HEK293T (cell line): ENCODE results near the gene COX8C.

ENCODE experiments used
- CTBP1 ChIP-seq: fragments of 450-650 bp; IDR thresholded peaks from 2 replicates; pipeline ENCODE4 v1.6.1; 2016; ENCODE audit warnings: borderline replicate concordance
- ELF4 ChIP-seq: fragments of 450-650 bp; IDR thresholded peaks from 2 replicates; pipeline ENCODE4 v1.6.1; 2017; ENCODE audit warnings: antibody characterized with exemption
- SP1 ChIP-seq: fragments of 450-650 bp; IDR thresholded peaks from 2 replicates; pipeline ENCODE4 v1.6.1; 2017
- ZNF384 ChIP-seq: fragments of 450-650 bp; IDR thresholded peaks from 2 replicates; pipeline ENCODE4 v1.6.1; 2016

GRCh38 chr14:93320489-93320888 lies 26.5 kb upstream of the COX8C start:
- TF ChIP-seq ELF4 (no peak), ZNF384 (no peak), CTBP1 (no peak), SP1 (no peak)
